ENCODE data around the gene BRINP2. TPM values are rescaled to one million over a fixed set of nuclear protein-coding genes. Genes with fewer than 3 reads are reported as not detected.

The BRINP2 gene
- total RNA-seq, 1 donor from 2014 or later, result not detected

- no peak overlapping the region for H3K4me3 Mint-ChIP-seq
Observed at GRCh38 chr1:177252877-177253276, 82.1 kb downstream of the BRINP2 start.

GRCh38 chr1:177255411-177255810 lies 84.7 kb downstream of the BRINP2 start:
- Mint-ChIP-seq H3K4me1 (no peaks in the 10 kb centered on the region), H3K9me3 (no peaks in the 10 kb centered on the region), H3K4me3 (no peak overlapping the region), H3K27ac (no peak overlapping the region), H3K36me3 (ENCODE audit: low read depth) (no peaks in the 10 kb centered on the region), H3K27me3 (peaks cover 5% of the 10 kb centered on the region)
- TF ChIP-seq CTCF (IDR thresholded peaks at IDR 0.05), result no peak
- DNase-seq, result no peak
- ATAC-seq (ENCODE audit: low read depth), result no peak
- intact Hi-C loops (cut with micrococcal nuclease), result no loop called here
- ChIA-PET CTCF (no interaction called here), POLR2A (no interaction called here)

More at GRCh38 chr1:177252877-177253276, 82.1 kb downstream of the BRINP2 start:
- POLR2A ChIA-PET, result no interaction called here
- CTCF ChIA-PET, result no interaction called here
- Mint-ChIP-seq H3K27me3 (peaks cover 5% of the 10 kb centered on the region), H3K4me1 (no peaks in the 10 kb centered on the region), H3K27ac (no peak overlapping the region), H3K9me3 (no peaks in the 10 kb centered on the region), H3K36me3 (ENCODE audit: low read depth) (no peaks in the 10 kb centered on the region)
- no peak for DNase-seq
- no peak for TF ChIP-seq CTCF (IDR thresholded peaks at IDR 0.05)
- no peak for ATAC-seq (ENCODE audit: low read depth)
- intact Hi-C loops (cut with micrococcal nuclease), result no loop called here

GRCh38 chr1:177256153-177257075 lies 85.7 kb downstream of the BRINP2 start:
- CTCF ChIA-PET, result no interaction called here

GRCh38 chr1:177257128-177257527 lies 86.4 kb downstream of the BRINP2 start:
- H3K36me3 Mint-ChIP-seq (ENCODE audit: low read depth), result no peaks in the 10 kb centered on the region
- peaks cover 5% of the 10 kb centered on the region for H3K27me3 Mint-ChIP-seq
- POLR2A ChIA-PET, result no interaction called here
- ATAC-seq (ENCODE audit: low read depth) (no peak), DNase-seq (no peak)
- TF ChIP-seq CTCF (IDR thresholded peaks at IDR 0.05), result no peak
- H3K9me3 Mint-ChIP-seq, result no peaks in the 10 kb centered on the region
- no peaks in the 10 kb centered on the region for H3K4me1 Mint-ChIP-seq
- intact Hi-C loops (cut with micrococcal nuclease), result no loop called here
- CTCF ChIA-PET, result no interaction called here
- no peak overlapping the region for H3K27ac Mint-ChIP-seq
- no peak overlapping the region for H3K4me3 Mint-ChIP-seq

More at GRCh38 chr1:177256153-177257075, 85.7 kb downstream of the BRINP2 start:
- no peak for ATAC-seq (ENCODE audit: low read depth)
- no peaks in the 10 kb centered on the region for H3K36me3 Mint-ChIP-seq (ENCODE audit: low read depth)
- no peaks in the 10 kb centered on the region for H3K4me1 Mint-ChIP-seq
- no peak overlapping the region for H3K4me3 Mint-ChIP-seq
- no peak for TF ChIP-seq CTCF (IDR thresholded peaks at IDR 0.05)
- POLR2A ChIA-PET, result no interaction called here
- intact Hi-C loops (cut with micrococcal nuclease), result no loop called here
- peaks cover 5% of the 10 kb centered on the region for H3K27me3 Mint-ChIP-seq
- no peak overlapping the region for H3K27ac Mint-ChIP-seq
- no peaks in the 10 kb centered on the region for H3K9me3 Mint-ChIP-seq
- DNase-seq, result no peak

GRCh38 chr1:177257576-177257975 lies 86.8 kb downstream of the BRINP2 start:
- Mint-ChIP-seq H3K9me3 (no peaks in the 10 kb centered on the region), H3K36me3 (ENCODE audit: low read depth) (no peaks in the 10 kb centered on the region), H3K4me1 (no peaks in the 10 kb centered on the region), H3K27ac (no peak overlapping the region), H3K4me3 (no peak overlapping the region), H3K27me3 (peaks cover 3% of the 10 kb centered on the region)
- no peak for TF ChIP-seq CTCF (IDR thresholded peaks at IDR 0.05)
- CTCF ChIA-PET, result no interaction called here
- ATAC-seq (ENCODE audit: low read depth), result no peak
- intact Hi-C loops (cut with micrococcal nuclease), result no loop called here
- no peak for DNase-seq
- POLR2A ChIA-PET, result no interaction called here
